HuH-7.5 (cell line): Measurements from ENCODE around the gene ERI2.

Experiments
- DNase-seq: peaks from one replicate; pipeline ENCODE4 v3.0.0; 2011; ENCODE audit warnings: low spot score

ERI2 gene

GRCh38 chr16:20806168-20807050 is at the start of gene ERI2, which contains the start of gene REXO5:
TSS of gene ERI2 (minus strand) at chr16:20806472. CDS start at chr16:20806430, 42 bp downstream.
TSS of gene REXO5 (plus strand) at chr16:20806527. CDS start at chr16:20806954, 427 bp downstream.
- DNase-seq, result peak; percentile 66

- no peak for DNase-seq
These were observed 48.7 kb upstream of the ERI2 start for GRCh38 chr16:20854963-20855362.

GRCh38 chr16:20853981-20854620 is 47.8 kb upstream of the ERI2 start:
- no peak for DNase-seq

GRCh38 chr16:20853143-20853542 is 46.9 kb upstream of the ERI2 start:
- DNase-seq, result no peak

GRCh38 chr16:20851601-20852000 is 45.3 kb upstream of the ERI2 start:
- DNase-seq, result peak; percentile 13

GRCh38 chr16:20850981-20851380 is 44.7 kb upstream of the ERI2 start:
- no peak for DNase-seq

GRCh38 chr16:20849589-20850390 is 43.5 kb upstream of the ERI2 start:
- peak; percentile 13 for DNase-seq

GRCh38 chr16:20847550-20847949 is 41.3 kb upstream of the ERI2 start:
- DNase-seq, result no peak

GRCh38 chr16:20846551-20846950 is 40.3 kb upstream of the ERI2 start:
- DNase-seq, result no peak

- DNase-seq, result no peak
These were observed 39.8 kb upstream of the ERI2 start for GRCh38 chr16:20846030-20846429.

- DNase-seq, result no peak
These were observed 38.3 kb upstream of the ERI2 start for GRCh38 chr16:20844588-20844987.

GRCh38 chr16:20844054-20844453 is 37.8 kb upstream of the ERI2 start:
- DNase-seq, result no peak

GRCh38 chr16:20839504-20839903 is 33.2 kb upstream of the ERI2 start:
- DNase-seq, result no peak

- DNase-seq, result no peak
These were observed 32.0 kb upstream of the ERI2 start for GRCh38 chr16:20838240-20838639.

- no peak for DNase-seq
These were observed 26.8 kb upstream of the ERI2 start for GRCh38 chr16:20833086-20833485.

- no peak for DNase-seq
These were observed 24.1 kb upstream of the ERI2 start for GRCh38 chr16:20830372-20830771.

- DNase-seq, result no peak
These were observed 23.3 kb upstream of the ERI2 start for GRCh38 chr16:20829536-20829935.

GRCh38 chr16:20826039-20826566 is 19.8 kb upstream of the ERI2 start:
- no peak for DNase-seq

- no peak for DNase-seq
These were observed 16.5 kb upstream of the ERI2 start for GRCh38 chr16:20822521-20823325.

- no peak for DNase-seq
These were observed 15.4 kb upstream of the ERI2 start for GRCh38 chr16:20821682-20822081.

- no peak for DNase-seq
These were observed 12.8 kb upstream of the ERI2 start for GRCh38 chr16:20818929-20819585.
